B cell (primary cell): ENCODE measurements around the gene NME2. TPM values are rescaled to one million over a fixed set of nuclear protein-coding genes. Genes with fewer than 3 reads are reported as not detected.

Experiments
- ATAC-seq: fragments of 200-7000 bp; cut with Tn5 transposase; one replicate; pipeline ENCODE4 v1.10.0; 2021; ENCODE audit warnings: low read depth, mild to moderate bottlenecking, moderate number of reproducible peaks, moderate library complexity
- CTCF ChIA-PET: fragments of 350-600 bp; sonication (Branson Sonifier 250); formaldehyde crosslinking; loops from one replicate; lab custom pipeline; 2021; ENCODE audit warnings: antibody characterized with exemption, inconsistent platforms; lab: Charles Lee
- POLR2A ChIA-PET: fragments of 350-600 bp; sonication (Branson Sonifier 250); formaldehyde crosslinking; loops from one replicate; lab custom pipeline; 2021; ENCODE audit warnings: antibody characterized with exemption; lab: Charles Lee
- DNase-seq: peaks from one replicate; pipeline ENCODE4 v3.0.0; 2013
- H2AFZ ChIP-seq: 2 replicates; pipeline ENCODE4 v1.6.1; 2012; ENCODE audit warnings: mild to moderate bottlenecking, low read depth, low read length; ENCODE audit not compliant: insufficient read depth, poor library complexity, severe bottlenecking
- H3K27ac ChIP-seq, 2 donors: 1 replicate in 1 of 2; 2 replicates in 1 of 2; pipeline ENCODE4 v1.5.1; 2012 to 2013; ENCODE audit warnings: low read length in 2 of 2, mild to moderate bottlenecking in 2 of 2, moderate library complexity in 1 of 2
- H3K27me3 ChIP-seq, 4 experiments: fragments of 200-600 bp in 1 of 4; sonication (generic) in 1 of 4; replicated peaks in 1 of 4; 1 replicate in 2 of 4; 2 replicates in 2 of 4; pipeline versions ENCODE4 v1.6.1 to v1.7.0; 2013 to 2016; ENCODE audit warnings: low read length in 3 of 4, mild to moderate bottlenecking in 2 of 4, mixed read lengths in 1 of 4, moderate library complexity in 1 of 4; ENCODE audit not compliant: insufficient read depth in 4 of 4, control insufficient read depth in 3 of 4; ENCODE audit errors: control extremely low read depth in 1 of 4
- H3K36me3 ChIP-seq, 2 experiments: replicated peaks in 1 of 2; 1 replicate in 1 of 2; 2 replicates in 1 of 2; pipeline versions ENCODE4 v1.6.1 to v1.7.1; 2013; ENCODE audit warnings: low read length in 1 of 2; ENCODE audit not compliant: insufficient read depth in 2 of 2, control insufficient read depth in 1 of 2; ENCODE audit errors: control extremely low read depth in 1 of 2, extremely low read depth in 1 of 2
- H3K4me1 ChIP-seq, 2 donors: fragments of 200-600 bp in 1 of 2; sonication (generic) in 1 of 2; 1 replicate in 1 of 2; 2 replicates in 1 of 2; pipeline versions ENCODE4 v1.5.1 to v1.6.1; 2013 to 2017; ENCODE audit warnings: low read length in 2 of 2; ENCODE audit not compliant: control insufficient read depth in 2 of 2, insufficient read depth in 2 of 2
- H3K4me2 ChIP-seq: replicated peaks from 2 replicates; pipeline ENCODE3; 2012; ENCODE audit warnings: mild to moderate bottlenecking, low read depth, low read length; ENCODE audit not compliant: poor library complexity, severe bottlenecking
- H3K4me3 ChIP-seq, 5 experiments: fragments of 200-600 bp in 1 of 5; sonication (generic) in 1 of 5; 1 replicate in 3 of 5; 2 replicates in 2 of 5; pipeline versions ENCODE4 v1.5.1 to v1.7.0; 2011 to 2016; ENCODE audit warnings: low read length in 4 of 5, mild to moderate bottlenecking in 4 of 5, low read depth in 2 of 5, control low read depth in 1 of 5, moderate library complexity in 1 of 5; ENCODE audit not compliant: insufficient read depth in 1 of 5; ENCODE audit errors: control extremely low read depth in 1 of 5, extremely low read depth in 1 of 5
- H3K79me2 ChIP-seq: fragments of 200-600 bp; sonication (generic); one replicate; pipeline ENCODE4 v1.6.0; 2016; ENCODE audit warnings: low read length; ENCODE audit not compliant: control insufficient read depth, insufficient read depth
- H3K9ac ChIP-seq: fragments of 200-600 bp; sonication (generic); 2 replicates; pipeline ENCODE4 v1.6.1; 2017; ENCODE audit warnings: mild to moderate bottlenecking, low read length, moderate library complexity
- H3K9me3 ChIP-seq, 3 donors: one replicate each; pipeline versions ENCODE4 v1.6.1 to v1.7.1; 2013; ENCODE audit warnings: low read length in 2 of 3; ENCODE audit not compliant: control insufficient read depth in 2 of 3, insufficient read depth in 1 of 3; ENCODE audit errors: control extremely low read depth in 1 of 3
- H4K20me1 ChIP-seq: 2 replicates; pipeline ENCODE4 v1.6.0; 2012; ENCODE audit warnings: mild to moderate bottlenecking, low read length; ENCODE audit not compliant: insufficient read depth, control insufficient read depth, poor library complexity, severe bottlenecking
- H3K27ac Mint-ChIP-seq: one replicate; pipeline ENCODE4 v1.8.0; 2021; ENCODE audit warnings: mixed read lengths
- H3K27me3 Mint-ChIP-seq: one replicate; pipeline ENCODE4 v1.8.0; 2021; ENCODE audit warnings: mixed read lengths
- H3K4me1 Mint-ChIP-seq: one replicate; pipeline ENCODE4 v1.8.0; 2021; ENCODE audit warnings: mixed read lengths
- H3K4me3 Mint-ChIP-seq: one replicate; pipeline ENCODE4 v1.8.0; 2021; ENCODE audit warnings: mixed read lengths
- H3K9me3 Mint-ChIP-seq: one replicate; pipeline ENCODE4 v1.8.0; 2022; ENCODE audit warnings: mixed read lengths; ENCODE audit not compliant: insufficient read depth
- CTCF ChIP-seq: fragments of 200-600 bp; IDR thresholded peaks from one replicate; pipeline ENCODE4 v1.8.0; 2022; ENCODE audit warnings: antibody characterized with exemption, mild to moderate bottlenecking
- EZH2 ChIP-seq: IDR thresholded peaks from 2 replicates; pipeline ENCODE4 v1.6.1; 2012; ENCODE audit warnings: borderline replicate concordance, low read depth, mild to moderate bottlenecking, moderate library complexity, low read length; ENCODE audit not compliant: insufficient read depth, poor library complexity, severe bottlenecking
- WGBS: methylation state at CpG from one replicate; pipeline ENCODE4 v1.1.5; 2013; ENCODE audit warnings: missing lambda C conversion rate; ENCODE audit not compliant: insufficient coverage; 5-methylcytosine and 5-hydroxymethylcytosine counted together
- intact Hi-C: fragments of 100-400 bp; cut with micrococcal nuclease; formaldehyde crosslinking; loops from one replicate; pipeline ENCODE4 v1.10.0; 2022
- polyA plus RNA-seq: library from polyadenylated mRNA; depleted of rRNA; stranded (reverse); fragments of >200 nt; gene quantifications from 2 replicates; pipeline ENCODE4 v1.2.3, GENCODE V29; 2012
- total RNA-seq, 2 donors: library from RNA; stranded (reverse); fragments of 120-200 nt in 1 of 2; gene quantifications; 1 replicate in 1 of 2; 2 replicates in 1 of 2; pipeline versions ENCODE4 v1.2.3 to v1.2.4, GENCODE V29; 2013 to 2022

NME2 gene
- total and polyA plus RNA-seq, 2 donors (not counting 1 experiment from before 2014, with no cell fraction given): 154 to 166 TPM

- intact Hi-C loops: no loop called here
- no peak overlapping the region for H3K27ac ChIP-seq
- H4K20me1 ChIP-seq: no peaks in the 10 kb centered on the region
- H3K9ac ChIP-seq: no peak overlapping the region
- Mint-ChIP-seq H3K27me3 (no peaks in the 10 kb centered on the region), H3K27ac (no peak overlapping the region), H3K4me1 (no peaks in the 10 kb centered on the region), H3K4me3 (no peak overlapping the region), H3K9me3 (no peaks in the 10 kb centered on the region)
- no peak for DNase-seq
- POLR2A ChIA-PET: interaction anchor here (0.7 kb wide), 1 partner anchor 332 kb away, joined by 3 read pairs; no protein-coding TSS in a partner anchor
- no peak for TF ChIP-seq CTCF
- no peak for TF ChIP-seq EZH2
- 100% methylated on average over 2 of the region's 4 CpGs for WGBS
- H3K4me2 ChIP-seq: no peak overlapping the region
- no peak overlapping the region for H3K4me3 ChIP-seq
- no peaks in the 10 kb centered on the region for H3K4me1 ChIP-seq
- H3K36me3 ChIP-seq: peaks cover 14 to 71% of the 10 kb centered on the region in 2 experiments
- no peak overlapping the region for H2AFZ ChIP-seq
- H3K27me3 ChIP-seq: no peaks in the 10 kb centered on the region
- no peak for ATAC-seq
- H3K9me3 ChIP-seq: peaks cover 0 to 1% (median 0%) of the 10 kb centered on the region in 3 donors
- CTCF ChIA-PET: interaction anchor here (0.9 kb wide), 1 partner anchor 197 kb away, joined by 3 read pairs; no protein-coding TSS in a partner anchor
- no peaks in the 10 kb centered on the region for H3K79me2 ChIP-seq
Measured at GRCh38 chr17:51197754-51198153, 31.5 kb downstream of the NME2 start.

- no peaks in the 10 kb centered on the region for H3K4me1 ChIP-seq
- ChIA-PET CTCF (interaction anchor here (1.0 kb wide), 1 partner anchor 12 kb away, joined by 3 read pairs; no protein-coding TSS in a partner anchor), POLR2A (no interaction called here)
- TF ChIP-seq EZH2: no peak
- no peak for TF ChIP-seq CTCF
- no peak overlapping the region for H2AFZ ChIP-seq
- H3K4me2 ChIP-seq: no peak overlapping the region
- no peak overlapping the region for H3K27ac ChIP-seq
- peaks cover 0 to 1% (median 0%) of the 10 kb centered on the region in 3 donors for H3K9me3 ChIP-seq
- no peaks in the 10 kb centered on the region for H3K9me3 Mint-ChIP-seq
- no CpG with 5 or more reads among the region's 6 CpGs for WGBS
- no peaks in the 10 kb centered on the region for H4K20me1 ChIP-seq
- H3K79me2 ChIP-seq: no peaks in the 10 kb centered on the region
- no peaks in the 10 kb centered on the region for H3K27me3 Mint-ChIP-seq
- H3K9ac ChIP-seq: no peak overlapping the region
- intact Hi-C loops: no loop called here
- H3K27ac Mint-ChIP-seq: no peak overlapping the region
- no peaks in the 10 kb centered on the region for H3K27me3 ChIP-seq
- DNase-seq (no peak), ATAC-seq (no peak)
- no peak overlapping the region for H3K4me3 ChIP-seq
- H3K36me3 ChIP-seq: peaks cover 16 to 73% of the 10 kb centered on the region in 2 experiments
- H3K4me3 Mint-ChIP-seq: no peak overlapping the region
- H3K4me1 Mint-ChIP-seq: no peaks in the 10 kb centered on the region
Measured at GRCh38 chr17:51200295-51200694, 34.1 kb downstream of the NME2 start.
